Renal cortex interstitium (tissue), 11 donors: ENCODE results near the gene ING1. TPM values are rescaled to one million over a fixed set of nuclear protein-coding genes. Genes with fewer than 3 reads are reported as not detected.
"Not testable (repeated sequence)": the region's sequence is repeated elsewhere in the genome, so short reads cannot be mapped to it uniquely, and the experiment has no call there.

ENCODE experiments used
- DNase-seq, 11 donors: peaks; one replicate each; pipeline ENCODE4 v3.0.0-alpha.2; 2013; ENCODE audit warnings: low read depth in 9 of 11, low spot score in 4 of 11; ENCODE audit errors: extremely low read depth in 1 of 11
- polyA plus RNA-seq, 3 donors: library from polyadenylated mRNA; unstranded; fragments of 120-200 nt; gene quantifications; one replicate each; pipeline ENCODE4 v1.2.1, GENCODE V29; 2013; ENCODE audit not compliant: insufficient read length in 3 of 3

Gene ING1
- polyA plus RNA-seq, 3 donors: 25.8 to 31.7 (median 30.8) TPM

- no peak for DNase-seq
Observed at GRCh38 chr13:110684388-110685056, 29.0 kb upstream of the ING1 start.

GRCh38 chr13:110685305-110686020 lies 28.0 kb upstream of the ING1 start:
- DNase-seq: no peak

GRCh38 chr13:110687736-110688135 lies 25.8 kb upstream of the ING1 start:
- no peak for DNase-seq

GRCh38 chr13:110689041-110689440 lies 24.5 kb upstream of the ING1 start:
- no peak for DNase-seq

GRCh38 chr13:110689711-110690110 lies 23.8 kb upstream of the ING1 start:
- no peak for DNase-seq

- no peak for DNase-seq
Observed at GRCh38 chr13:110690516-110690915, 23.0 kb upstream of the ING1 start.

GRCh38 chr13:110695774-110696173 lies 17.7 kb upstream of the ING1 start:
- DNase-seq: not testable (repeated sequence)

- DNase-seq: no peak
Observed at GRCh38 chr13:110696776-110697175, 16.7 kb upstream of the ING1 start.

GRCh38 chr13:110697842-110698241 lies 15.7 kb upstream of the ING1 start:
- no peak for DNase-seq

GRCh38 chr13:110698689-110699088 lies 14.8 kb upstream of the ING1 start:
- no peak for DNase-seq

- no peak for DNase-seq
Observed at GRCh38 chr13:110699148-110700145, 14.1 kb upstream of the ING1 start.

GRCh38 chr13:110700186-110700585 lies 13.3 kb upstream of the ING1 start:
- DNase-seq: no peak

- no peak for DNase-seq
Observed at GRCh38 chr13:110700641-110701040, 12.9 kb upstream of the ING1 start.

- not testable (repeated sequence) for DNase-seq
Observed at GRCh38 chr13:110701061-110701460, 12.4 kb upstream of the ING1 start.

GRCh38 chr13:110702089-110702488 lies 11.4 kb upstream of the ING1 start:
- no peak for DNase-seq

GRCh38 chr13:110702591-110703526 lies 10.6 kb upstream of the ING1 start:
- DNase-seq: peak in 3 of 11 donors; percentile 21 to 52 (median 33)

- DNase-seq: no peak
Observed at GRCh38 chr13:110705356-110705825, 8.1 kb upstream of the ING1 start.

GRCh38 chr13:110705826-110706569 lies 7.5 kb upstream of the ING1 start, which contains the start of gene CARS2:
TSS of gene CARS2 (minus strand) at chr13:110706116. CDS start at chr13:110706093, 23 bp downstream.
- peak in 8 of 11 donors; percentile 84 to 93 (median 90) for DNase-seq
